GM12891 (cell line): Measurements from ENCODE around the gene PIK3R3.

ENCODE experiments used
- POLR2A ChIP-seq: IDR thresholded peaks from 2 replicates; pipeline ENCODE4 v1.6.1; 2011; ENCODE audit warnings: low read depth, low read length, control low read depth
- POLR2AphosphoS5 ChIP-seq: IDR thresholded peaks from 2 replicates; pipeline ENCODE4 v1.6.1; 2011; ENCODE audit warnings: low read depth, low read length, control low read depth
- SPI1 ChIP-seq: IDR thresholded peaks from 2 replicates; pipeline ENCODE4 v1.6.1; 2011; ENCODE audit warnings: low read depth, low read length, control low read depth
- TAF1 ChIP-seq: IDR thresholded peaks from 2 replicates; pipeline ENCODE4 v1.6.1; 2011; ENCODE audit warnings: low read depth, low read length, control low read depth

GRCh38 chr1:46128344-46128743 is 4.1 kb downstream of the PIK3R3 start:
- no peak for TF ChIP-seq POLR2A
- TF ChIP-seq POLR2AphosphoS5 = no peak
- TF ChIP-seq SPI1 = no peak
- TF ChIP-seq TAF1 = no peak
